Mesenchymal stem cell (in vitro differentiated cells and primary cell): ENCODE measurements around the gene BTBD16.

Experiments
- DNase-seq: peaks from one replicate; pipeline ENCODE4 v3.0.0-alpha.2; 2013
- H2AFZ ChIP-seq: one replicate; pipeline ENCODE4 v1.6.1; 2013; ENCODE audit warnings: low read depth, mild to moderate bottlenecking, control low read depth, inconsistent platforms, low read length, moderate library complexity
- H2AK5ac ChIP-seq: 2 replicates; pipeline ENCODE4 v1.6.1; 2013; ENCODE audit warnings: low read length, moderate library complexity, mild to moderate bottlenecking, inconsistent platforms; ENCODE audit not compliant: severe bottlenecking
- H2BK120ac ChIP-seq: one replicate; pipeline ENCODE4 v1.6.1; 2013; ENCODE audit warnings: low read depth, mild to moderate bottlenecking, inconsistent platforms, low read length, moderate library complexity
- H2BK12ac ChIP-seq, 2 experiments: one replicate each; pipeline ENCODE4 v1.6.1; 2013; ENCODE audit warnings: inconsistent platforms in 2 of 2, low read length in 2 of 2, mild to moderate bottlenecking in 2 of 2, moderate library complexity in 2 of 2, control low read depth in 1 of 2
- H2BK15ac ChIP-seq: one replicate; pipeline ENCODE4 v1.6.1; 2013; ENCODE audit warnings: mild to moderate bottlenecking, low read depth, inconsistent platforms; ENCODE audit not compliant: poor library complexity, severe bottlenecking
- H2BK5ac ChIP-seq: 2 replicates; pipeline ENCODE4 v1.6.1; 2013; ENCODE audit warnings: low read depth, mild to moderate bottlenecking, low read length, control low read depth, inconsistent platforms; ENCODE audit not compliant: poor library complexity, severe bottlenecking
- H3K14ac ChIP-seq, 2 experiments: one replicate each; pipeline ENCODE4 v1.6.1; 2013; ENCODE audit warnings: inconsistent platforms in 2 of 2, low read length in 2 of 2, control low read depth in 1 of 2, mild to moderate bottlenecking in 1 of 2, moderate library complexity in 1 of 2
- H3K18ac ChIP-seq, 2 experiments: one replicate each; pipeline ENCODE4 v1.6.1; 2013; ENCODE audit warnings: inconsistent platforms in 2 of 2, low read length in 2 of 2, control low read depth in 1 of 2, low read depth in 1 of 2, mild to moderate bottlenecking in 1 of 2
- H3K23ac ChIP-seq, 2 experiments: one replicate each; pipeline ENCODE4 v1.6.1; 2013; ENCODE audit warnings: inconsistent platforms in 2 of 2, low read length in 2 of 2, mild to moderate bottlenecking in 2 of 2, moderate library complexity in 2 of 2, control low read depth in 1 of 2
- H3K27ac ChIP-seq: 2 replicates; pipeline ENCODE4 v1.5.1; 2013; ENCODE audit warnings: mild to moderate bottlenecking, moderate library complexity, low read length, control low read depth, inconsistent platforms; ENCODE audit not compliant: poor library complexity, severe bottlenecking
- H3K27me3 ChIP-seq, 2 experiments: 2 replicates each; pipeline versions ENCODE4 v1.6.1 to v1.7.0; 2013; ENCODE audit warnings: low read length in 2 of 2, mild to moderate bottlenecking in 2 of 2, moderate library complexity in 2 of 2, control low read depth in 1 of 2, inconsistent platforms in 1 of 2; ENCODE audit not compliant: control insufficient read depth in 1 of 2, insufficient read depth in 1 of 2
- H3K36me3 ChIP-seq, 2 experiments: 2 replicates each; pipeline versions ENCODE4 v1.6.1 to v1.7.0; 2013; ENCODE audit warnings: low read length in 2 of 2, control low read depth in 1 of 2, inconsistent platforms in 1 of 2, low read depth in 1 of 2, mild to moderate bottlenecking in 1 of 2; ENCODE audit not compliant: insufficient read depth in 2 of 2, control insufficient read depth in 1 of 2
- H3K4ac ChIP-seq, 2 experiments: one replicate each; pipeline ENCODE4 v1.6.1; 2013; ENCODE audit warnings: inconsistent platforms in 2 of 2, low read length in 2 of 2, mild to moderate bottlenecking in 2 of 2, moderate library complexity in 2 of 2, control low read depth in 1 of 2, low read depth in 1 of 2
- H3K4me1 ChIP-seq: 2 replicates; pipeline ENCODE4 v1.6.1; 2013; ENCODE audit warnings: low read depth, low read length, control low read depth; ENCODE audit not compliant: control insufficient read depth, insufficient read depth
- H3K4me2 ChIP-seq: 2 replicates; pipeline ENCODE4 v1.6.1; 2013; ENCODE audit warnings: low read length, mild to moderate bottlenecking, inconsistent platforms; ENCODE audit not compliant: poor library complexity, severe bottlenecking
- H3K4me3 ChIP-seq, 2 experiments: 2 replicates each; pipeline versions ENCODE4 v1.5.1 to v1.7.0; 2013; ENCODE audit warnings: low read length in 2 of 2, mild to moderate bottlenecking in 2 of 2, control low read depth in 1 of 2, low read depth in 1 of 2; ENCODE audit not compliant: insufficient read depth in 1 of 2
- H3K79me1 ChIP-seq: replicated peaks from 2 replicates; pipeline ENCODE4 v1.6.1; 2013; ENCODE audit warnings: mild to moderate bottlenecking, control low read depth, low read length, inconsistent platforms; ENCODE audit not compliant: poor library complexity, severe bottlenecking
- H3K9ac ChIP-seq: 2 replicates; pipeline ENCODE4 v1.7.0; 2013; ENCODE audit warnings: mild to moderate bottlenecking, low read length, moderate library complexity
- H3K9me3 ChIP-seq: 2 replicates; pipeline ENCODE4 v1.7.0; 2013; ENCODE audit warnings: mild to moderate bottlenecking, low read length; ENCODE audit not compliant: control insufficient read depth
- H4K8ac ChIP-seq: one replicate; pipeline ENCODE4 v1.6.1; 2013; ENCODE audit warnings: inconsistent platforms, mild to moderate bottlenecking, low read length, moderate library complexity
- H4K91ac ChIP-seq: one replicate; pipeline ENCODE4 v1.6.1; 2013; ENCODE audit warnings: mild to moderate bottlenecking, low read length, inconsistent platforms
- WGBS: methylation state at CpG from one replicate; pipeline ENCODE4 v1.1.7; 2013; ENCODE audit warnings: mixed read lengths; 5-methylcytosine and 5-hydroxymethylcytosine counted together

BTBD16 gene

DNA sequence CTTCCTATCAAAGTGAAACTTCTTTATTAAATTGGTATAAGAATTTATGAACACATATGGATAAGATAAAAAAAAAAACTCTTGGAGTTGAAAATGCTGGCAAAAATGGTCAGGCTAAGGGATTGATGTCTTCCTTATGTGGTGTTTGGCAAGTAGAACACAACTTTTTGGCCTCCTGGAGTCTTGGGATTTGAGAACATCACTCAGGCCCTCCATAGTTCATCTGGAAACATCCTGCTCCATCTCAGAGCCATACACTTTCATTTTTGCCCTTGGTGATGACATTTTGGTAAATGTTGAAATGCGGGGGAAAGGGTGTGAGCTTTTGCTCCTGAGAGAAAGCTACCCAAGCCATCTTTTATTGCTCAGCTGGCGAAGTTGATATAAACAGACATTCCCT lies 27.5 kb upstream of the BTBD16 start:
- Histone ChIP-seq H3K23ac (no peak overlapping the region), H2AK5ac (no peak overlapping the region), H3K4me3 (no peak overlapping the region), H3K4me1 (peaks cover 5% of the 10 kb centered on the region), H3K36me3 (peaks cover 17 to 48% of the 10 kb centered on the region in 2 experiments), H3K4me2 (no peak overlapping the region), H2BK5ac (no peak overlapping the region), H3K27me3 (no peaks in the 10 kb centered on the region), H3K79me1 (peaks cover 1% of the 10 kb centered on the region), H4K8ac (no peak overlapping the region), H3K18ac (no peak overlapping the region), H4K91ac (no peak overlapping the region), H3K14ac (no peak overlapping the region), H3K27ac (no peak overlapping the region), H3K9ac (no peak overlapping the region), H3K4ac (no peak overlapping the region), H2BK15ac (no peak overlapping the region), H2BK120ac (no peak overlapping the region), H2BK12ac (no peak overlapping the region), H3K9me3 (no peaks in the 10 kb centered on the region), H2AFZ (no peak overlapping the region)
- DNase-seq = no peak
- WGBS = 100% methylated on average over 1 of the region's 2 CpGs

DNA sequence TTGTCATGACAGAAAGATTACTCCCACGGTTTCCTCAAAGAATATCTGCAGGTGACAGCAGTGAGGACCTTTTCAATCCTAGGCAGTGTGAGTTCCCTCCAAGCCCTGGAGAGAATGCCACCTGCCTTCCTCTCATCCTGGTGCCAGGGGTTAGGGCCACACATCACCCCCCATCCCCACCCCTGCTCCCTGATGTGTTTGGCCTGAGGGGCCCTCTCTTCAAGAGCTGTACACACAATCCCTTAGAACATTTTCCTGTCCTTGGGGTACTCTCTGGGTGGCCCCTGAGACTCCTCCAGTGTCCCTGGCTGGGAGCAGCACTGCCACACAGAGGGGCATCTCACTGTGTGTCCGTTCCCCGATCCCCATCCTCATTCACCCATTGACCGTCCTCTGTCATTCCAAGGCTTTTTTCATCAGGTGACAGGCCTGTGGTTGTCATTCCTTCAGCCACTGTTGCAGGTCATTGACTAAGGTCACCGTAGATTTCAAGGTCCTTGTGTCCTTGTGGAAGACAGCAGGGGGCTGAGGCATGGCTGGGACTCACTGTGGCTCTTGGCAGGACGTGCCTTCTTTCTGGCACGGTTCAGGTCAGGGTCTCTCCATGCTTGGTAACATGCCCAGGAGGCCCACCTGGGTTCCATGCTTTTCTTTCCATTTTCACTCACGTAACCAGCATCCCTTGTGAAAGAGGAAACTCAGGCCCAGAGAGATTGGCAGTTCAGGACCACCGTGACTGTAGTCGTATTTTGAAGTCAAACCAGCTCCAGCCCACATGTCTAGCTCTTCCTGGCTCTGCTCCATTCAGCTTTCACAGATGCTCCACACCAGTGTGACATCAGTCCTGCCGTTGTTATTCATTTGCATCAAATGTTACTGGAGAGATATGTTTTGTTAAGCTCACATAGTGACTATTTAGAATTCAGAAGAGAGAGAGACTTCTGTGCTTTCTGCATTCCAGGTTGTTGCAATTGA lies 26.8 kb upstream of the BTBD16 start:
- Histone ChIP-seq H3K4me3 (no peak overlapping the region), H3K4me1 (peaks cover 5% of the 10 kb centered on the region), H3K36me3 (peaks cover 21 to 55% of the 10 kb centered on the region in 2 experiments), H3K4me2 (no peak overlapping the region), H2AFZ (no peak overlapping the region), H3K9me3 (no peaks in the 10 kb centered on the region), H2AK5ac (no peak overlapping the region), H3K18ac (no peak overlapping the region), H3K79me1 (peaks cover 1% of the 10 kb centered on the region), H3K9ac (no peak overlapping the region), H3K4ac (no peak overlapping the region), H3K27ac (no peak overlapping the region), H3K27me3 (no peaks in the 10 kb centered on the region), H3K23ac (no peak overlapping the region), H2BK15ac (no peak overlapping the region), H4K8ac (no peak overlapping the region), H2BK12ac (no peak overlapping the region), H3K14ac (no peak overlapping the region), H4K91ac (no peak overlapping the region), H2BK120ac (no peak overlapping the region), H2BK5ac (no peak overlapping the region)
- DNase-seq = no peak
- WGBS = 97% methylated on average over 11 of the region's 11 CpGs

- peaks cover 23 to 64% of the 10 kb centered on the region in 2 experiments for H3K36me3 ChIP-seq
- no peaks in the 10 kb centered on the region for H3K9me3 ChIP-seq
- no peak overlapping the region for H3K4me3 ChIP-seq
- H3K27me3 ChIP-seq = no peaks in the 10 kb centered on the region
- no peak overlapping the region for H2AK5ac ChIP-seq
- no peak overlapping the region for H3K4me2 ChIP-seq
- no peak overlapping the region for H3K23ac ChIP-seq
- H2BK12ac ChIP-seq = no peak overlapping the region
- no peak overlapping the region for H4K8ac ChIP-seq
- no peak overlapping the region for H2BK120ac ChIP-seq
- H3K14ac ChIP-seq = no peak overlapping the region
- no peak overlapping the region for H3K9ac ChIP-seq
- H2BK15ac ChIP-seq = no peak overlapping the region
- peaks cover 5% of the 10 kb centered on the region for H3K4me1 ChIP-seq
- no peak overlapping the region for H3K4ac ChIP-seq
- DNase-seq = no peak
- 94% methylated on average over 4 of the region's 4 CpGs for WGBS
- H2AFZ ChIP-seq = no peak overlapping the region
- H2BK5ac ChIP-seq = no peak overlapping the region
- no peak overlapping the region for H3K18ac ChIP-seq
- H3K27ac ChIP-seq = no peak overlapping the region
- H4K91ac ChIP-seq = no peak overlapping the region
- H3K79me1 ChIP-seq = peaks cover 1% of the 10 kb centered on the region
These were observed 26.0 kb upstream of the BTBD16 start for GRCh38 chr10:122245136-122245535.

- Histone ChIP-seq H3K4me1 (peaks cover 5% of the 10 kb centered on the region), H3K27ac (no peak overlapping the region), H4K8ac (no peak overlapping the region), H2AK5ac (no peak overlapping the region), H2BK15ac (no peak overlapping the region), H3K79me1 (peaks cover 1% of the 10 kb centered on the region), H3K36me3 (peaks cover 23 to 67% of the 10 kb centered on the region in 2 experiments), H3K27me3 (no peaks in the 10 kb centered on the region), H3K14ac (no peak overlapping the region), H3K4me2 (no peak overlapping the region), H4K91ac (no peak overlapping the region), H3K4me3 (no peak overlapping the region), H3K18ac (no peak overlapping the region), H2BK120ac (no peak overlapping the region), H3K23ac (no peak overlapping the region), H2BK12ac (no peak overlapping the region), H2BK5ac (no peak overlapping the region), H3K9ac (no peak overlapping the region), H3K4ac (no peak overlapping the region), H3K9me3 (no peaks in the 10 kb centered on the region), H2AFZ (no peak overlapping the region)
- WGBS = 96% methylated on average over 10 of the region's 11 CpGs
- no peak for DNase-seq
These were observed 25.2 kb upstream of the BTBD16 start for GRCh38 chr10:122245897-122246296.
